NB4 (cell line): ENCODE results near the gene FAM185A.
"Not testable (repeated sequence)": the region's sequence is repeated elsewhere in the genome, so short reads cannot be mapped to it uniquely, and the experiment has no call there.

Experiments
- CTCF ChIP-seq: IDR thresholded peaks from one replicate; pipeline ENCODE4 v1.5.1; 2012; ENCODE audit warnings: low read depth, low read length
- MYC ChIP-seq: IDR thresholded peaks from 2 replicates; pipeline ENCODE4 v1.6.1; 2011; ENCODE audit warnings: low read depth, low read length
- POLR2A ChIP-seq: IDR thresholded peaks from 2 replicates; pipeline ENCODE4 v1.6.1; 2011; ENCODE audit warnings: mild to moderate bottlenecking; ENCODE audit not compliant: insufficient read length; ENCODE audit errors: extremely low read depth

DNA sequence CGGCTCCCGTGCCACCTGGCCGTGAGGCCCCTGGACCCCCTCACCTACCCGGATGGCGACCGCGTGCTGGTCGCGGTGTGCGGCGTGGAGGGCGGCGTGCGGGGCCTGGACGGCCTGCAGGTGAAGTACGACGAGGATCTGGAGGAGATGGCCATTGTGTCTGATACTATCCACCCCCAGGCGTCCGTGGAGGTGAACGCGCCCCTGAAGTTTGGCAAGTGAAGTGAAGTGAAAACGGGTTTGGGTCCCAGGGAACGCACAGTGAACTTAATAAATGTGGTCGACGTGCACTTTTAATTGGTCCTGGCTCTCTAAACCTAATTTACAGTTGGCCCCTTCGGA lies 617 bp downstream of the FAM185A start:
- TF ChIP-seq CTCF, POLR2A, MYC: not testable (repeated sequence)
